GM21390 (cell line): Measurements from ENCODE around the gene YLPM1.

Experiments used
- ATAC-seq: cut with Tn5 transposase; IDR thresholded peaks from one replicate; pipeline ENCODE4 v1.9.1; 2021; ENCODE audit not compliant: unreplicated experiment

YLPM1 gene

DNA sequence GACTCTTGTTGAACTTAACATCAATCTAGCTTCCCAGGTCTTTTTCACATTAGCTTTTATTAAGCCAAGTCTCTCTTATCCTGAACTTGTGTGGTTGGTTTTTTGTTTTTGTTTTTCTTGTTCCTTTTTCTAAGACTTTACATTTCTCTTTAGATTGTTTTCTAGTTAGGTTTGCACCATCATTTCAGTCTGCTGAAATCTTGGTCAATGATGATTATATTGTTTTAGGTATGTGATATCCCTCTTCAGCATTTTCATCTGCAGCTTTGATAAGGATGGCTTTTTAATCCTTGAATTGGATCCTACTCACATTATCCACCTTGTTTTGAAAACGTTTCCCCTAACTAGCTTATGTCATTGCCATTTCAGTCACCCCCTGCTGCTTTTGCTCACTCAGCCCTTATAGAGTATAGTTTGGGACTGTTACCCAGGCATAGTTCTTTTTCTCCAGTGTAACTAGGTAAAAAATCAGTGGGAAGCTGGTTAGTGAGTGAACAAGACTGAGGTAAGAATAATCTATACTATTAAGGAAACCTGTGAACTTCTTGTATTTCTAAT, 22.0 kb downstream of the YLPM1 start:
- no peak for ATAC-seq

DNA sequence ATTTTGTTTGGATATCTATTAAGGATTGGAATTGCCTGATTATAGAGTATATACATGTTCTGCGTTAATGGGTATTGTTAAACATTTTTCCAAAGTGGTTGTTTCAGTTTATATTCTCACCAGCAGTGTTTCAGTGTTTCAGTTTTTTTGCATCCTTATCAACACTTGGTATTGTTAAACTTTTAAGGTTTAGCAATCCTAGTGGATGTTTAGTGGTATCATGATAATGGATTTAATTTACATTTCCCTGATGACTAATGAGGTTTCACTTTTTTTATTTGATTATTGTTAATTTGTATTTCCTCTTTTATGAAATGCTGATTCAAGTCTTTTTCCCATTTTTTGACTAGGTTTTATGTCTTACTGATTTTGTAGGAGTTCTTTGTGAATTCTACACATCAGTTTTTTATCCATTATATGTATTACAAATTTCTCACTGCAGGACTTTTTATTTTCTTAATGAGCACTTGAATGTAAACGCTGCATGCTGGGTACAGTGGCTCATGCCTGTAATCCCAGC, 23.7 kb downstream of the YLPM1 start:
- no peak for ATAC-seq

DNA sequence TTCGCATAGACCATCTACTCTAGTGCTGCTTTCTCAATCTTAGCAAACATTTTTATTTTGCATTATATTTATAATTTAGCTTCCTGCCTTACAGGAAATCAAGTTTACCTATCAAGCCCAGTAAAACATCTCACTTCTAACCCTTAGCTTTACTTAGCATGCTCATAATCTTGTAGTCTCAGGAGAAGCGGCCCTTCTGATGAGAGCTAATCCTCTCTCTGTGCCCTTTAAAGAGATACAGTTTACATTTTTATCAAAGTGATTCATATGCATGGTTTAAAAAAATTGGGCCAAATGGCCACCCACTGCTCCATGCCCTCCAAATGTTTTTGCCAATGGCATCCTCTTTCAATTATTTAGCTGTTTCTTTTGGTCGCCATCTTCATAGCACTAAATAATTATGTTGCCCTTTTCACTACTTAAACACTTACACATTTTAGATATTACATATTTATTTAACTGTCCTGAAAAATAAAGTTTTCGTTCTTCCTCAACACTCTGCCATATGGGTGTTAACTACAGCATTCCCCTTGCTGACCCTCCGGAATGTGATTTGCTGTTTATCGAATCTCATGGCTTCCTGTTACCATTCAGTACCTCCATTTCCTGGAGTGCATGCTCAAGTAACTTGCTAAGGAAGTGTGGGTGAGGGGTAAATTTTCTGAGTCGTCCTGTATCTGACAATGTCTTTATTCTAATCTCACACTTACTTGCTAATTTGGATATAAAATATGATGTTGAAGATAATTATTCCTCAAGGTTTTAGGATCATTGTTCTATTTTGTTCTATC, 29.3 kb downstream of the YLPM1 start:
- ATAC-seq, result no peak

- ATAC-seq, result no peak
These were observed 30.5 kb downstream of the YLPM1 start for GRCh38 chr14:74793506-74794155.

- ATAC-seq, result no peak
These were observed 31.8 kb downstream of the YLPM1 start for GRCh38 chr14:74794947-74795346.

DNA sequence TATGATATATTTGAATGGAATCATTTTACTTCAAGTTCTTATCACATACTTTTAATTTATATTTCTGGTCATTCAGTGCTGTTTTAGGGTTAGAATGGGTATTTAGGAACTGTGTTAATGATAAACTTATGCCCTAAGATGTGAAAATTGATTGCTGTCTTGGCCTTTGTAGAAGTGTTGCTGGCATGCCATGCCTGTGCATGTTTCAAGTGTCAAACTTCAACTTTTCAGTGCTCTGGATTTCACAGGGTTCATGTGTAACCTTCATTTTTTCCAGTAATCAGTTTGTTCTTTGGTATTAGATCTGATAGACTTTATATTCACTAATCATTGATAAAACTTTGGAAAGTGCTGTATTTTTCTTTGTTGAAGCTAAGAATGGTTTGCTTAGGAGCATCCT, 36.6 kb downstream of the YLPM1 start:
- ATAC-seq, result no peak

DNA sequence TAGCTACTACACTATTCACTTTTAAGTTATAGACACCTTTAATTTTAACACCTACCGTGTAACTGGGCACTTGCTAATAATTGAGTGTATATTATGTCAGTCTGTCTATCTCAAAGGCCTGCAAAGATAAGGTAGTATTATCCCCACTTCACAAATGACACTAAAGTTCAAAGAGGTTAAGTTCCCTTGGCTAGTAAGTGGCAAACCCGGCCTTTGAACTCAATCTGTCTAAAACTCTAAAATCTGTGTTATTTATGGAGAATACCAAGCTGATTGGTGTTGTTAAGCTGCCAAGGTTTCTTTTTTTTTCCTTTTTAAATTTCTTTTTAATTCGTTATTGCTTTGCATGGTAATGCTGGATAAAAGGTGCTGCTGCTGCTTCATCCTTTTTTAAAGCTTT, 37.7 kb downstream of the YLPM1 start:
- ATAC-seq, result no peak

DNA sequence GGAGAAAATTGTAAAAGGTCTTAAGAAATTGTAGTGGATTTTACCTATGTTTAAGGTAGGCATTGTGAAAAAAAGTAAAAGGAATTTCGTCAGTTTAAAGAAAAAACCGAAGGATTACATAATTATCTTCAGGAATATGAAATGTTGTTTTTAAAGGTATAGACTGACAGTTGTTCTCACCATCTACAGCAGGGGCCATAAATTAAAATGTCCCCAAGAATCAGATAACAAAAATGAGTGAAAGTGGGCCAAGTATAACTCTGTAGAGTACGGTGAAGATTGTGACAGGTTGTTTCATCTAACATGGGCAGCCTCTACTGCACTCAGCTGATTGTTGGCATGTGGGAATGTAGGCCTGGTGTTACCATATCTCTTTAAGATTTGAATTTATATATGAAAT, 38.3 kb downstream of the YLPM1 start:
- ATAC-seq, result no peak

DNA sequence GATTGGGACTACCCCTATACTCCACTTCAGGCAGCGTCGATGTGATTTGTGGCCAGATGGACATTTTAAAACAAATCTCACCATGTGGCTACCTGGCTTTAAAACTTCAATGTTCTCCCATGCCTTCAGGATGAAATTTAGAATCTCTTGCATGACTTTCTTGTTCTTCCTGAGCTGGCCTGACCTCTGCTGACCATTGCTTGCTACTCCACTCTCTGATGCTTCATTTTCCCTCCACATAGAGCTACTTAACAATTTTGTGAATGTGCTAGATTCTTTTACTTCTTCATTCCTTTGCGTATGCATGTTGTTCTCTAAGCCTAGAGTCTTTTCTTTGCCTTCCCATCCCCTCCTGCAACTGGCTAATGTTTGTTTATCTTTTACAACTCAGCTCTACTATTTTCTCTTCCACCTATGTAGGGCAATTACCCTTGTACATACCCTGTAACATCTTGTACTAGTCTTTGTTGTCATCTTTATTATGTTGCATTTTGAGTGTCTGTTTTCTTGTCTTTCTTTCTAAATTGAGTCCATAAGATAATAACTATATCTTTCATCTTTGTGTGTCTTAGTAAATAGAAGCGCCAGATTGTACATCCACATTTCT, 41.2 kb downstream of the YLPM1 start:
- ATAC-seq, result no peak

GRCh38 chr14:74807853-74808545, 44.9 kb downstream of the YLPM1 start:
- no peak for ATAC-seq

DNA sequence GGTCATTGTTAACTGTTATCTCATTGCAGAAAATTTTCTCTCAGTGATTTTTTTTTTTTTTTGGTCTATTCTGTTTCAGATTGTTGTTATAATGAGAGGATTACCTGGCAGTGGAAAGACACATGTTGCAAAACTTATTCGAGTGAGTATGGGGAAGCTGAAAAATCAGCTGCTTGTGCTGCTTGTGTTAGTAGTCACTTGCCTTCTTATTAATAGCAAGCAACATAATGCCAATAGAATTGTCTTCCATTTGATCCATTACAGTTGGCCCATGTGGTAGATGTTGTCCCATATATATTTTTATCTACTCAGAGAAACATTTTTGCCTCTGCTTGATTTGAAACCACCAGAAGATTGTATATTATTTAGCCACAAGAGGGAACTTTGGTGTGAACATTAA, 53.0 kb downstream of the YLPM1 start:
- ATAC-seq, result no peak

- ATAC-seq, result no peak
These were observed 57.2 kb downstream of the YLPM1 start for GRCh38 chr14:74820288-74820687.

DNA sequence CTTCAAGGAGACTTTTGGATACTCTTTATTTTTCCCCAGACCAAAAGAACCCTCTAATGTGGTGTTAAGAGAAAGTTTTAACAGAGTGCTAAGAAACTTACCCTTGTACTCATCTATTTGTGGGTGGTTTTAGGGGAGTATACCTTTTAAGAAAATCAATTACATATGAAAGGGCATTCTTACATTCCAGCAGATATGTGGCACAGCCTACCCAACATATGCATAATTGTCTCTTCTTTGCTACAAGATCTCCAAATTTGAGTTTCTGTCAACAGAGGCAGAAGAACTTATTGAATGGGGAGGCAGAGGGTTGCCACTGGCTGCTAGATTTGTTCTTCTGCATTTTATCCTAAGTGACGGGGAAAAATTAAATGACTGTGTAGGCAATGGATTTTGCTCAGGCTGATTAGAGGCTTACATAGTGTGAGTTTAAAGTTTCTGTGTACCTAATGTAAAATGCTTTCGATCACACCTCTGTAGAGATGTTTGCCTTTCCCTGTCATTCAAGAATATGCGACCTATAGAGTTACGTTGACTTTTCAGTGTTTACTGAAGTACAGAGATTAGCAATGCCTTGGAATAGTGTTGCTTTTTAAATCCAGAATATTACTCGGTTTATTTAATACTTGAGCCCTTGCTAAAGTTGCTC, 58.3 kb downstream of the YLPM1 start:
- ATAC-seq, result no peak

DNA sequence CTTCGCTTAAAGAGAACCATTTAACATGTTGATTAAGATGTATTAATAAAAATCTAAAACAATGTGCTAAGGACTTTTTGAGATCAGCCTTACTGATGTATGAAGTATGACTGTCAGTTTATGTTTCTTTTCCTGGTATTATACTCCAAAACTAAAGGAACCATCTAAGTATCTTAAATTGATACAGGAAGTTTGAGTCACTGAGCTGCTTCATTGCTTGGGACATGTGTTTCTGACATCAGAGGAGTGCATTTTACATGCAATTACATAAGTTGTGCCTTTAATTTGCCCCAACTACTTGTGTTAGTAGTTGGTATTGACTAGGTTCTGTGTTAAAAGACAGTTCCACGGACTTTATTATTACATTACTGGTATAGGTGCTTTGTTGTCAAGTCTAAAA, 61.9 kb downstream of the YLPM1 start:
- ATAC-seq, result no peak

DNA sequence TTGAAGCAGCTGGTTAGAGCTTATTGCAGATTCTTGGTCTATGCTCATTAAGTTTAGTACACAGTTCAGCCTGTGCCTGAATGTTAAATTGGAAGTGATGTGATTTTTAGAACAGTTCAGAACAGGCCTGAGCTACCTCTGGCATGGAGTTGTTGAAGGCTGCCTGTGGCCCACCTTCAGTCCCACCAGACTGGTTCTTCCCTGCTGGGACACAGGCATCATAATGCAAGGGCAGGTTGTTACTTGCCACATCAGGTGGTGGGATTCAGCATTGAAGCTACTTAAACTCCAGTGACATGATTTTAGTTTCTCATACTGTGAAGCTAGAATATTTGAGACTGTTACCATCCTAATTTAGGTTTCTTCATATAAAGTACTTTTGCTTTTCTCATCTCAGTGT, 63.5 kb downstream of the YLPM1 start:
- ATAC-seq, result no peak

GRCh38 chr14:74829251-74829650, 66.1 kb downstream of the YLPM1 start:
- no peak for ATAC-seq

DNA sequence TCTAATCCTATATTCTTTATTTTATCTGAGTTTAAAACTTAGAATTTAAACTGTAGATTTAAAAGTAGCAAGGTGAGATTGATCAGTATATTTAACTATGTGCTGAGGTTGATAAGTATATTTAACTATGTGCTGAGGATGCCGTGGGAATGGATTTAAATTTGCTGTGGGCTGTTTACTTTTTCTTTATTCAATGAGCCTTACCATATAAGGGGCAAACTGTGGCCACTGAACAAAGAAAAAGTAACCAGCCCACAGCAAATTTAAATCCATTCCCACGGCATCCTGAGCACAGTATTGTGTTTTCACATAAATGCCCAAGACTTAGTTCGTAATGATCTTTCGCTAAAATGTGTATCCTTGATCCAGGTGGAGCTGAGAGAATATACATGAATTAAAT, 69.7 kb downstream of the YLPM1 start:
- ATAC-seq, result no peak

DNA sequence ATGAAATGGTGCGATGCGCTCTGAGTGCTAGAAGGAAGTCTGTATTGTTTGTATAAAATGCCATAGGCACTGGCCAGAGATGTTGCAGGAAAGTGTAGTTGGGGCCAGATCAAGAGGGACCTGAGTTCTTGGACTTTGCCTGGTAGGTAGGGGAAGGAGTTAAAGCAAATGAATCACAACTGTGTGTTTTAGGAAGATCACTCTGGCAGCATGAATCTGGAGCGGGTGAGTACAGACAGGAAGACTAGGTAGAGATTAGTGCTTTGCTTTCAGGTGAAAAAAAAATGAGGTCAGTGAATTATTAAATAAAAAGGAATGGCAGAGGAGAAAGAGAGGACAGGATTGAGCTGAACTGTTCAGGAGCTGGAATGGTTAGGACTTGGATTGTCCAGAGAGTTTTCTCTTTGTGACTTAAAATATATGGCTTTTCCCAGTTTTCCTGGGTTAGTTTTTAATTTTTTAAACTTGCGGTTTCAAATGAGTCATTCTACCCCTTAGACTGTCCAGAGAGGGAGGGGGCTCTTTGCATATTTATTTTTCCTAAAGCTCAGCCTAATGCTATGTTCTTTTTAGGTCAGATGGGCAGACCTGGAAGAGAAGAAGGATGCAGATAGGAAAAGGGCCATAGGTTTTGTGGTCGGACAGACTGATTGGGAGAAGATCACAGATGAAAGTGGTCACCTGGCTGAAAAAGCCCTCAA, 71.7 kb downstream of the YLPM1 start:
- no peak for ATAC-seq

DNA sequence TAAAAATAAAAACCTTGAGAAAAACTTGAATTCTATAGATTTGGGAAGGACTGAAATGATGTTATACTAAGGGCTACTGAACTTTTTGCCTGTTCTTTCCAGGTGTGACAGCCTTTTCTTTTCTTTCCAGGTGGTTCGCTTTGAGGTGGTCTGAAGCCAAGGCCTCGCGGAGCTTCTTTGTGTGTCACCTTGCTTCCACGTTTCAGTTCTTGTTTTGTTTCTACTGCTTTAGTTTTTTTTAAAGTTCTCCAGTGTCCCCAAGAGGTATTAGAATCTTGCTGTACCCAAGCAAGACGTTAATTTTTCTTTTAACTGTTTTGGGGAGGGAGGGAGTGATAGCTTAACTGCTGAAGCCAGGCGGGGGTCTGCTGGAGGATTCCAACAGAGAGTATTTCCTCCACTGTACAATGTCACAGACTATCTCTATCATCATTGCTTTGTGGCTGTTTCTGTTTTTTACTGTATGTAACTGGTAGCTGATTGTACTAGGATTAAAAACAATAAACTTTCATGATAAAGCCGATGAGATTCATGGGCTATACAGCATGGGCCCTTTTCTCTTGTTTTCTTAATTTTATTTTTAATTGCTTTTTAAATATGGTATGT, 72.6 kb downstream of the YLPM1 start:
- no peak for ATAC-seq
